Thymus (tissue), 11 donors: Measurements from ENCODE around the gene ATF4. TPM values are rescaled to one million over a fixed set of nuclear protein-coding genes. Genes with fewer than 3 reads are reported as not detected.
"Not testable (repeated sequence)": the region's sequence is repeated elsewhere in the genome, so short reads cannot be mapped to it uniquely, and the experiment has no call there.

Source experiments
- DNase-seq, 9 donors: peaks; one replicate each; pipeline ENCODE4 v3.0.0-alpha.2; 2013; ENCODE audit warnings: low spot score in 9 of 9, low read depth in 6 of 9, missing footprints in 1 of 9
- H3K27ac ChIP-seq, 2 donors: one replicate each; pipeline ENCODE4 v1.5.1; 2013; ENCODE audit warnings: control low read depth in 1 of 2, low read depth in 1 of 2, low read length in 1 of 2, mild to moderate bottlenecking in 1 of 2, moderate library complexity in 1 of 2
- H3K27me3 ChIP-seq, 2 donors: one replicate each; pipeline ENCODE4 v1.5.1; 2013; ENCODE audit warnings: low read length in 1 of 2; ENCODE audit not compliant: control insufficient read depth in 2 of 2, insufficient read depth in 1 of 2
- H3K36me3 ChIP-seq, 2 donors: one replicate each; pipeline ENCODE4 v1.5.1; 2013; ENCODE audit warnings: low read length in 1 of 2, mild to moderate bottlenecking in 1 of 2, moderate library complexity in 1 of 2; ENCODE audit not compliant: control insufficient read depth in 2 of 2, insufficient read depth in 2 of 2
- H3K4me1 ChIP-seq, 2 donors: one replicate each; pipeline ENCODE4 v1.5.1; 2013; ENCODE audit warnings: low read length in 2 of 2; ENCODE audit not compliant: control insufficient read depth in 2 of 2, insufficient read depth in 2 of 2
- H3K4me3 ChIP-seq, 2 donors: one replicate each; pipeline ENCODE4 v1.5.1; 2013; ENCODE audit warnings: low read length in 2 of 2, control low read depth in 1 of 2, mild to moderate bottlenecking in 1 of 2
- H3K9me3 ChIP-seq, 2 donors: one replicate each; pipeline ENCODE4 v1.5.1; 2013; ENCODE audit warnings: low read length in 1 of 2, mild to moderate bottlenecking in 1 of 2; ENCODE audit not compliant: control insufficient read depth in 2 of 2, insufficient read depth in 1 of 2
- WGBS: extraction: QIAGEN DNeasy Blood & Tissue Kit; methylation state at CpG from one replicate; pipeline ENCODE4 v1.1.7; 2013; 5-methylcytosine and 5-hydroxymethylcytosine counted together
- polyA plus RNA-seq: library from polyadenylated mRNA; stranded (reverse); fragments of 200-250 nt; gene quantifications from one replicate; pipeline ENCODE4 v1.2.3, GENCODE V29; 2013
- total RNA-seq: library from RNA; stranded (reverse); fragments of 120-200 nt; gene quantifications from one replicate; pipeline ENCODE4 v1.2.4, GENCODE V29; 2013
- donor health status: healthy.

The ATF4 gene
- total and polyA plus RNA-seq, 2 donors: 289 to 520 TPM

DNA sequence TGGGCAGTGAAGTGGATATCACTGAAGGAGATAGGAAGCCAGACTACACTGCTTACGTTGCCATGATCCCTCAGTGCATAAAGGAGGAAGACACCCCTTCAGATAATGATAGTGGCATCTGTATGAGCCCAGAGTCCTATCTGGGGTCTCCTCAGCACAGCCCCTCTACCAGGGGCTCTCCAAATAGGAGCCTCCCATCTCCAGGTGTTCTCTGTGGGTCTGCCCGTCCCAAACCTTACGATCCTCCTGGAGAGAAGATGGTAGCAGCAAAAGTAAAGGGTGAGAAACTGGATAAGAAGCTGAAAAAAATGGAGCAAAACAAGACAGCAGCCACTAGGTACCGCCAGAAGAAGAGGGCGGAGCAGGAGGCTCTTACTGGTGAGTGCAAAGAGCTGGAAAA lies 1.7 kb downstream of the ATF4 start:
- 65% methylated on average over 5 of the region's 5 CpGs for WGBS
- Histone ChIP-seq H3K27ac (peak overlapping the region in 1 of 2 donors; percentile 11), H3K36me3 (peaks cover 30 to 58% of the 10 kb centered on the region in 2 donors), H3K4me1 (peaks cover 26 to 66% of the 10 kb centered on the region in 2 donors), H3K4me3 (peak overlapping the region in 1 of 2 donors; percentile 98)
- not testable (repeated sequence) for H3K27me3 ChIP-seq, H3K9me3 ChIP-seq, DNase-seq

DNA sequence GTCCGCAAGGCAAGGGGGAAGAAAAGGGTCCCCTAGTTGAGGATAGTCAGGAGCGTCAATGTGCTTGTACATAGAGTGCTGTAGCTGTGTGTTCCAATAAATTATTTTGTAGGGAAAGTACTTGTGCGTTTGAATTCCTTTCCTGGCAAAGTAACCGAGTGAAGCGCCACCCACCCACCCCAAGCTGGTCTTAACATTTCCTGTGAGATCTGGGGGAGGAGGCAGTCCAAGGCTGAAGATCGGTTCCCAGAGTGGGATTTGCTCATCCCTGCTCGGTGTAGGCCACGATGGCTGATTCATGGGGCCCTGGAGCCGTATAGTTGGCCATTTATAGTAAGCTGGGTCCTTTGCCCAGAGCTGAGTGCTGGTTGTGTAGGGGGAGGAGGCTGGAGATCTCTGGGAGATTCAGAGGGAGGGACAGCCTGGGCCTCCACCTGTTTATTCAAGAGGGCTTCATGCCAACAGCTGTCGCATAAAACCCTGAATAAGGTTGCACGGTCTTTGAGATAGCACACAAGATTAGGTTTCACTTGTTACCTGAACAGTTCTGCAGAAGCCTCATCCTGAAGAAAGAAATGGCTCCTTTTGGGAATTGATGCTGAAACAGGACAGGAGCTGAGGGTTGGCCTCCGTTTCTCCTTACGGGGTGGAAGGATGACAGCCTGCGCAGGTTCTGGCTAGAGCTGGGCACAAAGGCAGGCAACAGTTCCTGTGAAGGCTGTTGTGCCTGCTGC lies 2.4 kb downstream of the ATF4 start:
- Histone ChIP-seq H3K36me3 (peaks cover 34 to 58% of the 10 kb centered on the region in 2 donors), H3K27ac (peak overlapping the region; percentile 36 to 68), H3K4me3 (peak overlapping the region; percentile 28 to 98), H3K9me3 (peaks cover 0 to 6% of the 10 kb centered on the region in 2 donors), H3K27me3 (no peaks in the 10 kb centered on the region), H3K4me1 (peaks cover 26 to 72% of the 10 kb centered on the region in 2 donors)
- no peak for DNase-seq
- WGBS: 64% methylated on average over 14 of the region's 14 CpGs

DNA sequence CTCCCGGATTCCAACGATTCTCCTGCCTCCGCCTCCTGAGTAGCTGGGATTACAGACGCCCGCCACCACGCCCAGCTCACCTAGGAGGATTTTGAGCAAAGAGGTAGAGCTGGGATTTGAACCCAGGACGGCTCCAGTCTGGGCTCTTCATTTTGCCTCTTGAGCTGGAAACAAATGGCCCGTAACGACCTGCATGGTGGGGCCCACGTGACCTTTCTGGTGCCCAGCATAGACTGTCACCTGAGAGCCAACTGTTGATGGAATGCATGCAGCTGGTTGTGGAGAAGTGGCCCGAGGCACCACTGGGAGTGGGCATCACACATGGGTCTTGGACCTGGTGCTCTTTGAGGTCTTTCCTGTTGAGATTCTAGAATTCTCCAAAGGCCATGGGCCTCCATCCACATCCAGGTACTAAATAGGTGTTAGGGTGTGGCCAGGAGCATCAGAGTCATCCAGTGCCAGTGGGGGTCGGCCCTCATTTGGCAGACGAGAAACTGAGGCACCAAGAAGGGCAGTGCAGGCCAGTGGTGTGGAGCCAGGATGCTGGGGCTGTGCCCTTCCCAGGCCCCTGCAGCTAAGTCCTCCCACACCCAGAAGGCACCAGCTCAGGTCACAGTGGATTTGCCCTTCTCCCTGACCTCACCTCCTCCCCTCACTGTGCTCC lies 3.9 kb downstream of the ATF4 start:
- Histone ChIP-seq H3K9me3 (peaks cover 0 to 6% of the 10 kb centered on the region in 2 donors), H3K4me1 (peaks cover 32 to 79% of the 10 kb centered on the region in 2 donors), H3K36me3 (peaks cover 48 to 71% of the 10 kb centered on the region in 2 donors), H3K4me3 (no peak overlapping the region), H3K27me3 (no peaks in the 10 kb centered on the region), H3K27ac (peak overlapping the region in 1 of 2 donors; percentile 47)
- 95% methylated on average over 13 of the region's 13 CpGs for WGBS
- DNase-seq: no peak

DNA sequence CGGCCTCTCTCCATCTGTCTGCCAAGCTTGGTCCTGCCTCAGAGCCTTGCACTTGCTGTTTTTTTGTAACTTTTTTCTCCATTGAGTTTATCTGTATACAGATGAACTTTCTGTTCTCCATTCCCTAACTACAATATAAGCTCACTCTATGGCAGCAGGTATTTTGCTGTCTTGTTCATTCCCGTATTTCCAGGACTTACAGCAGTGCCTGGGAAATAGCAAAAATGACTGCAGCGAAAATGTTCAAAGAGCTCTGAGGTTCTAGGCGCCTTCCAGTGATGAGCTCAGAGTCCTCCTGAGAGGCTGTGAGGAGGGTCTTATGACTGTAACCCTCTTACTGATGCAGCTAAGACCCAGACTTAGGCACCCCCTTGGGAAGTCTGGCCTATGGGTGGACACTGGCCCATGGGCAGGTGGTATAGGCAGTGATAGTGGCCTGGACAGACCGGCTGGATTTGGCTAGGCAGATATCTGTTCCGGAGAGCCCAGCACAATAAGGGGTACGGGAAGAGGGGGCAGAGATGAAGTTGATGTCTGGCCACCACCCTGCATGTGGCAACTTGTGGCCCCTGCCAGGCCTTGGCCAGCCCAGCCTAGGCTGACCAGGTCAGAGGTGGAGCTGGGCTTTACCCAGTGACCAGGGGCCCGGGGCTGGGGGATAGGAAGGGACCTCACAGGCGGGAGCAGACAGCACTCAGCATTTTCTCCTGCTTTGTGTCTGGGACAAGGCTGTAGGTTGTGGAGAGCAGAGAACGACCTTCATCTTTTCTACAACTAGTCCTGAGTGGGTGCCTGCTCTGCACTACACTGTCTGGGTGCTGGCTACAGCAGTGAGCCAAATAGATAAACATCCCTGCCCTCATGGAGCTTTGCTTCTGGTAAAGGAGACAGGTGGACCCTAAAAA lies 4.6 kb downstream of the ATF4 start:
- peaks cover 0 to 6% of the 10 kb centered on the region in 2 donors for H3K9me3 ChIP-seq
- no peak overlapping the region for H3K4me3 ChIP-seq
- DNase-seq: no peak
- peaks cover 55 to 78% of the 10 kb centered on the region in 2 donors for H3K36me3 ChIP-seq
- whole genome bisulfite sequencing: 91% methylated on average over 10 of the region's 10 CpGs
- no peaks in the 10 kb centered on the region for H3K27me3 ChIP-seq
- peak overlapping the region; percentile 47 to 51 for H3K27ac ChIP-seq
- peaks cover 36 to 86% of the 10 kb centered on the region in 2 donors for H3K4me1 ChIP-seq

DNA sequence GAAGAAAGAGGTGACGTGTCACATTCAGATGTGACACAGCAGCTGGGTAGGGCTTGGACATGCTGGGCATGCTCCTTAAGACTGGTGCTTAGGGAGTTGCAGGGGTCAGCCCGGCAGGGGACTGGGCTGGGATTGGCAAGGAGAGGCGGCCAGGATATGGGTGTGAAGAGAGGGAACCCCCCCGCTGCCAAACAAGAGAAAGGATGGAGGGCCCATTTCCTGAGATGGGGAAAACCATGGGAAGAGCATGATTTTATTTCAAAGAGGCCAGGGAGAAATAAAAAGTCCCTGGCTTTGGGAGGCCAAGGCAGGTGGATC lies 5.3 kb downstream of the ATF4 start:
- WGBS: 94% methylated on average over 4 of the region's 4 CpGs
- Histone ChIP-seq H3K9me3 (peaks cover 0 to 6% of the 10 kb centered on the region in 2 donors), H3K36me3 (peaks cover 55 to 85% of the 10 kb centered on the region in 2 donors), H3K27me3 (no peaks in the 10 kb centered on the region), H3K27ac (peak overlapping the region in 1 of 2 donors; percentile 51), H3K4me3 (no peak overlapping the region), H3K4me1 (peaks cover 39 to 92% of the 10 kb centered on the region in 2 donors)
- DNase-seq: no peak

DNA sequence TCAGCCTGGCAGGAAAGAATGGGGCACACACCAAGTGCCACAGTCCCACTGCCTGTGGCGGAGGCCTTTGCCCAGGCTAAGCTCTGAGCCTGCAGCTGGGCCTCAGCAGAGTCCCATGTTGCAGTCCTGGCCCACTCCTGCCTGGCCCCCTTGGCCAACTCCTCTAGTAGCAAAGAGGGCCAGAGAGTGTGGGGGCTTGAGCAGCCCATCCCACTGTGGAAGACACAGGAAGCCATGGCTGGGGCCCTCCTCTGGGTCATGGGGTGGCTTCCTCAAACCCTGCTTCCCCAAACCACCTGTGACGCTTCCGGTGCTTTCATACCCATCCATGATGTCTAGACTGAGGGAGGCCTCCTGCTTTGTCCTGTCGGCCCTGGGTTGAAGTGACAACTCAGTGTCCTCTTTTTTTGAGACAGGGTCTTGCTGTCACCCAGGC lies 6.4 kb downstream of the ATF4 start:
- Histone ChIP-seq H3K9me3 (peaks cover 0 to 6% of the 10 kb centered on the region in 2 donors), H3K27me3 (no peaks in the 10 kb centered on the region), H3K27ac (peak overlapping the region; percentile 47 to 88), H3K36me3 (peaks cover 55 to 85% of the 10 kb centered on the region in 2 donors), H3K4me1 (peaks cover 43 to 97% of the 10 kb centered on the region in 2 donors), H3K4me3 (no peak overlapping the region)
- DNase-seq: peak in 3 of 9 donors; percentile 53 to 75 (median 58)
- 34% methylated on average over 4 of the region's 4 CpGs for WGBS

DNA sequence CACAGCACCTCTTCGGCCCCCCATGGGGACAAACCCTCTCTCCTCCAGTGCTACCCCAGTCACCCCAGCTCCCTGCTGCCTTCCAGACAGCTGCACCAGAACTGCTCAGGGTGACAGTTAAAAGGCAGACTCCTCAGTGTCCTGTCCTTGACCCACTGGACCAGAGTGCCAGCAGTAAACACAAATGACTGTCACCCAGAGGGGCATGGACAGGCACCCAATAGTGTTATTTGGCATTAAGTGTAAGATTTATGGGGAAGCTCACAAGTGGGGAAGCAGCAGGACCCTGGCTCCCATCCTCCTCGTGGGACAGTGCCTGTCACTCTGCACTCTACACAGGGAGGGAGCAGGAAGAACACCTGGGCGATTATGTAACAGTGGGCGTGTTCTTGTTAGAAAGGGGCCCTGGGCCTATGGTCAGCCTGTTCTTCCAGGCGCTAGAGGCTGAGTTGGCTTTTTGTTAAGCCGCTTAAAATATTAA lies 7.2 kb downstream of the ATF4 start:
- H3K36me3 ChIP-seq: peaks cover 53 to 78% of the 10 kb centered on the region in 2 donors
- peak overlapping the region in 1 of 2 donors; percentile 92 for H3K27ac ChIP-seq
- H3K4me1 ChIP-seq: peaks cover 42 to 92% of the 10 kb centered on the region in 2 donors
- 77% methylated on average over 6 of the region's 6 CpGs for WGBS
- no peaks in the 10 kb centered on the region for H3K27me3 ChIP-seq
- H3K9me3 ChIP-seq: peaks cover 0 to 6% of the 10 kb centered on the region in 2 donors
- no peak overlapping the region for H3K4me3 ChIP-seq
- no peak for DNase-seq

DNA sequence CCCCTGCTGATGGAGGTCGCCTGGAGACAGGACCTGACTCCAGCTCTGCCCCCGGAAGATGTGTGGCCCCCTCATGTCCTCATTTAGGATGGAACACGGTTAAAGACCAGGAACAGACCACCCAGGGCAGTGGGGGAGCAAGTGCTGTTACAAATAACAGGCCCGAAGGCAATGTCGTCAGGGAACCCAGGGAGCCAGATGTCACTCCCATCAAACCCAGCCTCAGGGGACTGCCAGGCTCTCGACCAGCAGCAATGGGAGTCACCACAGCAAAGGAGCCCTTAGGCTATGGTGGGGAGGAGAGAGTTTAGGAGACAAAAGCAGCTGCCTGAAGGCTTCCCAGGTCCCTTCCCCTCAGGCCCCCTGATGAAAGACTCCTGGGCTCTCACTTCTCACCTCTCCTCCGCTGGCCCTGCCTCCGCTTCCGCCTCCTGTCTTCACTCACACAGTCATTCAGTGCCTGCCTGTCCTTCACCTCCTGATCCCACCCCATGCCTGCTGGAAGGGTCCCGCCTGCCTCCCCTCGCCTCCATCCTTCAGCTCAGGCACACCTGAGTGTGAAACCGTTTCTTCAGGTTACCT lies 7.8 kb downstream of the ATF4 start:
- peaks cover 47 to 71% of the 10 kb centered on the region in 2 donors for H3K36me3 ChIP-seq
- H3K9me3 ChIP-seq: peaks cover 0 to 6% of the 10 kb centered on the region in 2 donors
- no peak overlapping the region for H3K4me3 ChIP-seq
- 92% methylated on average over 12 of the region's 12 CpGs for WGBS
- peak overlapping the region in 1 of 2 donors; percentile 92 for H3K27ac ChIP-seq
- no peaks in the 10 kb centered on the region for H3K27me3 ChIP-seq
- no peak for DNase-seq
- peaks cover 37 to 88% of the 10 kb centered on the region in 2 donors for H3K4me1 ChIP-seq
